ENCODE data around the gene PPIG. TPM values are rescaled to one million over a fixed set of nuclear protein-coding genes. Genes with fewer than 3 reads are reported as not detected.

PPIG gene
- total and polyA plus RNA-seq, 9 of the 15 experiments (the other 6 are each of a cell fraction or from before 2014, with no cell fraction given) = 52.5 to 166 (median 124) TPM

DNA sequence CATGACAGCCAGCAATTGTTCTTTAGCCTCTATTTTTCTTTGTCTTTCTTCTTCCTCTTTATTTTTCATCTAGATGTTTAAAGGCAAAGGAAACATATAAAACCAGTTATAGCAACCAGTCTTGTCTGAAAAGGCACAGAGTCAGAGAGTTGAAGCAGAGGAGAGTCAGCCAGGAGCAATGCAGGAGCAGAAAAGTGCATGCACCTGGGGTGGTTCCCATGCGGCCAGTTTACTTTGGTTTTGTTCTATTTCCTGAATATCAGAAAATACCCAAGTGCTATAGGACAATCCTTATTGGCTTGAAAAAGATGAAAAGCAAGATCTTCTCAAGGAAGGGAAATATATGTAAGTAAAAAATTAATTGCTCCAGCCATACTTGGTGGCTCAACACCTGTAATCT is 65.1 kb downstream of the PPIG start:
- Histone ChIP-seq H3K9me1 (ENCODE audit: control insufficient read depth, insufficient read depth, low read length) (no peaks in the 10 kb centered on the region), H3K27me3 (ENCODE audit: control insufficient read depth in 2 of 2, insufficient read depth in 2 of 2, low read length in 2 of 2) (no peaks in the 10 kb centered on the region), H4K20me1 (replicated peaks; ENCODE audit: control insufficient read depth, insufficient read depth, low read length) (no peaks in the 10 kb centered on the region), H3K9me3 (replicated peaks; ENCODE audit: control insufficient read depth, insufficient read depth, low read depth, low read length) (no peaks in the 10 kb centered on the region), H3K4me2 (ENCODE audit: insufficient read depth, low read length) (no peak overlapping the region), H3K36me3 (ENCODE audit: control insufficient read depth, insufficient read depth, low read length) (no peaks in the 10 kb centered on the region; the same call in 2 of the 3 replicates), H3K79me2 (ENCODE audit: control insufficient read depth, insufficient read depth, low read length) (no peaks in the 10 kb centered on the region), H2AFZ (ENCODE audit: low read depth, low read length) (no peak overlapping the region), H3K9ac (ENCODE audit: insufficient read depth in 1 of 2, low read depth in 2 of 2, low read length in 2 of 2) (no peak overlapping the region), H3K27ac (ENCODE audit: extremely low read depth, low read depth, low read length) (no peak overlapping the region), H3K4me3 (no peak overlapping the region), H3K4me1 (replicated peaks in 1 of 2; ENCODE audit: control insufficient read depth in 2 of 2, insufficient read depth in 2 of 2, low read length in 2 of 2) (peaks cover 0 to 4% of the 10 kb centered on the region in 2 experiments; a peak in 2 of 5 replicates)
- intact Hi-C loops (cut with micrococcal nuclease) (no loop called here), in situ Hi-C loops (cut with MboI) (no loop called here)
- no peak for DNase-seq (ENCODE audit: extremely low read depth in 1 of 4, low spot score in 3 of 4)
- TF ChIP-seq DACH1 (IDR thresholded peaks at IDR 0.05; ENCODE audit: partially characterized antibody) = no peak
- no peak for TF ChIP-seq ARNT (IDR thresholded peaks at IDR 0.05)
- no peak for TF ChIP-seq ILF3 (IDR thresholded peaks at IDR 0.05; ENCODE audit: borderline replicate concordance)
- no peak for TF ChIP-seq RAD21 (CRISPR knock-in tag; conservative IDR thresholded peaks at IDR 0.05 in 1 of 2, IDR thresholded peaks at IDR 0.05 in 1 of 2)
- no peak for ATAC-seq
- no TSS peak for BruUV-seq (replicated peaks)
- no peak for FAIRE-seq
- POLR2A ChIA-PET = interaction anchor here (1.3 kb wide), 1 partner anchor 9 kb away, joined by 4 read pairs; no protein-coding TSS in a partner anchor
- WGBS (ENCODE audit: insufficient coverage, low coverage, missing lambda C conversion rate) = 75% methylated on average over 1 of the region's 1 CpG
- CTCF ChIA-PET (ENCODE audit: low intra/inter-chr PET ratio) = no interaction called here

DNA sequence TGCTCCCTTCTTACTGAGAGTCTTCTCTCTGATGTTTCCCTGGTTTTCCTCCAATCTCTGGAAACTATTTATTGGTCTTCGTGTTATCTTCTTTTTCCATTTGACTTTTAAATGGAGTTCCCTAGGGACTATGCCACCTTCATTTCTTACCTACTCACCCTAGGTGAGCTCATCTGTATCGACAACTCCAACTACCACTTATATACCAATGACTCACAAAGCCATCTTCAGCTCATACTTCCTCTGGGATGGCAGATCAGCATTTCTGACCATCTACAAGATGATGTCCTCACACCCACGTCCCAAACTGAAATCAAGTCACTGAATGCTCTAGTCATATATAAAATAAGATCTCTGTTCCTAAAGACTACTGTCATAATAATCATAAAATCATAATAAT is 69.5 kb downstream of the PPIG start:
- Histone ChIP-seq H3K9me3 (replicated peaks; ENCODE audit: control insufficient read depth, insufficient read depth, low read depth, low read length) (no peaks in the 10 kb centered on the region), H3K79me2 (ENCODE audit: control insufficient read depth, insufficient read depth, low read length) (no peaks in the 10 kb centered on the region), H2AFZ (ENCODE audit: low read depth, low read length) (peak overlapping the region; percentile 35; the same call in 1 of the 2 replicates), H3K36me3 (ENCODE audit: control insufficient read depth, insufficient read depth, low read length) (no peaks in the 10 kb centered on the region), H3K27ac (ENCODE audit: extremely low read depth, low read depth, low read length) (no peak overlapping the region), H4K20me1 (replicated peaks; ENCODE audit: control insufficient read depth, insufficient read depth, low read length) (no peaks in the 10 kb centered on the region), H3K27me3 (ENCODE audit: control insufficient read depth in 2 of 2, insufficient read depth in 2 of 2, low read length in 2 of 2) (no peaks in the 10 kb centered on the region), H3K4me2 (ENCODE audit: insufficient read depth, low read length) (no peak overlapping the region), H3K4me3 (no peak overlapping the region), H3K9ac (ENCODE audit: insufficient read depth in 1 of 2, low read depth in 2 of 2, low read length in 2 of 2) (no peak overlapping the region), H3K4me1 (replicated peaks in 1 of 2; ENCODE audit: control insufficient read depth in 2 of 2, insufficient read depth in 2 of 2, low read length in 2 of 2) (no peaks in the 10 kb centered on the region; a peak in 1 of 5 replicates), H3K9me1 (ENCODE audit: control insufficient read depth, insufficient read depth, low read length) (no peaks in the 10 kb centered on the region)
- intact Hi-C loops (cut with micrococcal nuclease) = no loop called here
- WGBS (ENCODE audit: insufficient coverage, low coverage, missing lambda C conversion rate) = 27% methylated on average over 3 of the region's 3 CpGs
- CTCF ChIA-PET (ENCODE audit: low intra/inter-chr PET ratio) = no interaction called here
- in situ Hi-C loops (cut with MboI) = no loop called here
- POLR2A ChIA-PET = interaction anchor here (1.4 to 3.8 kb wide), 3 partner anchors 10 to 40 kb away, joined by 3 to 11 read pairs (median 3); partner anchors contain the start of genes CFAP210 and PHOSPHO2
- no peak for FAIRE-seq
- no peak for TF ChIP-seq MAFG (tag; conservative IDR thresholded peaks at IDR 0.05)
- TF ChIP-seq TBP (optimal IDR thresholded peaks at IDR 0.05; ENCODE audit: low read depth, low read length) = no peak
- TF ChIP-seq SLC30A9 (CRISPR knock-in tag; IDR thresholded peaks at IDR 0.05) = no peak
- 0 out of 2 replicates have a peak, but pooled peaks have one; percentile 6 for TF ChIP-seq MEF2A (IDR thresholded peaks at IDR 0.05; ENCODE audit: control insufficient read depth, low read depth, low read length)
- TF ChIP-seq, protein P1, sequence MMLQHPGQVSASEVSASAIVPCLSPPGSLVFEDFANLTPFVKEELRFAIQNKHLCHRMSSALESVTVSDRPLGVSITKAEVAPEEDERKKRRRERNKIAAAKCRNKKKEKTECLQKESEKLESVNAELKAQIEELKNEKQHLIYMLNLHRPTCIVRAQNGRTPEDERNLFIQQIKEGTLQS (IDR thresholded peaks at IDR 0.05) = peak; percentile 54
- TF ChIP-seq, protein P1 (CRISPR knock-in tag; conservative IDR thresholded peaks at IDR 0.05) = no peak
- 0 out of 2 replicates have a peak, but pooled peaks have one; percentile 7 for TF ChIP-seq EGR1 (conservative IDR thresholded peaks at IDR 0.05)
- TF ChIP-seq SMARCA4 (IDR thresholded peaks at IDR 0.05) = no peak
- no peak for DNase-seq (ENCODE audit: extremely low read depth in 1 of 4, low spot score in 3 of 4)
- no TSS peak for BruUV-seq (replicated peaks)
- ATAC-seq = no peak
